IMR-90 (cell line): ENCODE measurements around the gene COX6A2. TPM values are rescaled to one million over a fixed set of nuclear protein-coding genes. Genes with fewer than 3 reads are reported as not detected.

Experiments used
- ATAC-seq: fragments of 200-7000 bp; cut with Tn5 transposase; 2 replicates; pipeline ENCODE4 v1.9.1; 2020; ENCODE audit warnings: low read depth, mild to moderate bottlenecking, moderate library complexity
- BruUV-seq: library from RNA; stranded (reverse); fragments of 400-500 nt; replicated peaks from 2 replicates; lab custom pipeline; 2021; lab: Mats Ljungman, UMichigan
- CTCF ChIA-PET: fragments of 300-600 bp; formaldehyde crosslinking; extraction: SDS; loops from one replicate; lab custom pipeline; 2021; ENCODE audit warnings: antibody characterized with exemption; lab: Yijun Ruan, JAX
- POLR2A ChIA-PET: fragments of 300-600 bp; sonication (Branson Sonifier 250); formaldehyde crosslinking; loops from one replicate; lab custom pipeline; 2022; ENCODE audit warnings: antibody characterized with exemption; ENCODE audit not compliant: unreplicated experiment; lab: Charles Lee
- DNase-seq: peaks from one replicate; pipeline ENCODE4 v3.0.0; 2013
- H2AFZ ChIP-seq: replicated peaks from 2 replicates; pipeline ENCODE3; 2013; ENCODE audit warnings: low read length, mild to moderate bottlenecking; ENCODE audit not compliant: poor library complexity
- H2AK5ac ChIP-seq: 2 replicates; pipeline ENCODE4 v1.6.1; 2013; ENCODE audit warnings: low read depth, low read length, inconsistent platforms
- H2AK9ac ChIP-seq: replicated peaks from 2 replicates; pipeline ENCODE3; 2013; ENCODE audit warnings: mild to moderate bottlenecking, low read depth, low read length, moderate library complexity; ENCODE audit not compliant: poor library complexity
- H2BK120ac ChIP-seq: 2 replicates; pipeline ENCODE4 v1.6.1; 2013; ENCODE audit warnings: low read depth, low read length, inconsistent platforms
- H2BK15ac ChIP-seq: 3 replicates; pipeline ENCODE4 v1.6.1; 2013; ENCODE audit warnings: low read depth, low read length, inconsistent platforms
- H2BK20ac ChIP-seq: 2 replicates; pipeline ENCODE4 v1.6.1; 2013; ENCODE audit warnings: low read depth, mild to moderate bottlenecking, inconsistent platforms, low read length, moderate library complexity
- H2BK5ac ChIP-seq: 2 replicates; pipeline ENCODE4 v1.6.1; 2013; ENCODE audit warnings: mild to moderate bottlenecking, low read depth, low read length, inconsistent platforms; ENCODE audit not compliant: poor library complexity, severe bottlenecking
- H3K14ac ChIP-seq: replicated peaks from 2 replicates; pipeline ENCODE4 v1.6.1; 2013; ENCODE audit warnings: low read depth, low read length, inconsistent platforms
- H3K18ac ChIP-seq: 2 replicates; pipeline ENCODE4 v1.6.1; 2013; ENCODE audit warnings: low read depth, low read length, control low read depth
- H3K23ac ChIP-seq: 2 replicates; pipeline ENCODE4 v1.6.1; 2013; ENCODE audit warnings: low read depth, low read length, inconsistent platforms
- H3K27ac ChIP-seq: 2 replicates; pipeline ENCODE4 v1.5.1; 2013; ENCODE audit warnings: mild to moderate bottlenecking, control low read depth, low read length; ENCODE audit not compliant: insufficient read depth
- H3K27me3 ChIP-seq: 2 replicates; pipeline ENCODE4 v1.6.1; 2013; ENCODE audit warnings: low read length; ENCODE audit not compliant: control insufficient read depth, insufficient read depth
- H3K36me3 ChIP-seq: 2 replicates; pipeline ENCODE4 v1.6.1; 2013; ENCODE audit warnings: low read length, mixed read lengths; ENCODE audit not compliant: control insufficient read depth, insufficient read depth
- H3K4ac ChIP-seq: 2 replicates; pipeline ENCODE4 v1.6.1; 2013; ENCODE audit warnings: low read depth, low read length, inconsistent platforms
- H3K4me1 ChIP-seq: 2 replicates; pipeline ENCODE4 v1.6.1; 2013; ENCODE audit warnings: low read length, mixed read lengths; ENCODE audit not compliant: control insufficient read depth, insufficient read depth
- H3K4me2 ChIP-seq: 2 replicates; pipeline ENCODE4 v1.6.1; 2013; ENCODE audit warnings: low read depth, mild to moderate bottlenecking, control low read depth, low read length, moderate library complexity
- H3K4me3 ChIP-seq: 2 replicates; pipeline ENCODE4 v1.5.1; 2013; ENCODE audit warnings: low read depth, mild to moderate bottlenecking, control low read depth, low read length, moderate library complexity; ENCODE audit not compliant: insufficient read depth
- H3K56ac ChIP-seq: 2 replicates; pipeline ENCODE4 v1.6.1; 2013; ENCODE audit warnings: low read length, inconsistent platforms; ENCODE audit not compliant: insufficient read depth; ENCODE audit errors: extremely low read depth
- H3K79me1 ChIP-seq, 2 experiments: 2 replicates each; pipeline ENCODE4 v1.6.1; 2013; ENCODE audit warnings: low read length in 2 of 2, inconsistent platforms in 1 of 2, low read depth in 1 of 2
- H3K9ac ChIP-seq: 2 replicates; pipeline ENCODE4 v1.6.1; 2013; ENCODE audit warnings: low read depth, low read length, control low read depth
- H3K9me1 ChIP-seq: 2 replicates; pipeline ENCODE4 v1.6.1; 2013; ENCODE audit warnings: low read length, inconsistent platforms; ENCODE audit not compliant: insufficient read depth
- H3K9me3 ChIP-seq: 2 replicates; pipeline ENCODE4 v1.6.1; 2013; ENCODE audit warnings: low read length; ENCODE audit not compliant: control insufficient read depth, insufficient read depth
- H4K20me1 ChIP-seq: 2 replicates; pipeline ENCODE4 v1.6.1; 2013; ENCODE audit warnings: low read length, inconsistent platforms; ENCODE audit not compliant: insufficient read depth
- H4K5ac ChIP-seq: 2 replicates; pipeline ENCODE4 v1.6.1; 2013; ENCODE audit warnings: mild to moderate bottlenecking, low read depth, low read length, control low read depth
- H4K8ac ChIP-seq, 2 experiments: 2 replicates each; pipeline ENCODE4 v1.6.1; 2013; ENCODE audit warnings: low read depth in 2 of 2, low read length in 2 of 2, control low read depth in 1 of 2, inconsistent platforms in 1 of 2
- H4K91ac ChIP-seq: 2 replicates; pipeline ENCODE4 v1.6.1; 2013; ENCODE audit warnings: low read depth, low read length, inconsistent platforms; ENCODE audit not compliant: insufficient read depth
- BHLHE40 ChIP-seq: fragments of 150-350 bp; IDR thresholded peaks from 2 replicates; pipeline ENCODE4 v1.6.1; 2016; ENCODE audit warnings: mild to moderate bottlenecking, low read depth, low read length
- CEBPB ChIP-seq: IDR thresholded peaks from 2 replicates; pipeline ENCODE4 v1.6.1; 2012; ENCODE audit warnings: low read depth, low read length, improper control_type of control experiment
- CHD1 ChIP-seq: IDR thresholded peaks from 2 replicates; pipeline ENCODE4 v1.6.1; 2012; ENCODE audit warnings: low read depth, low read length, improper control_type of control experiment
- CTCF ChIP-seq: conservative IDR thresholded peaks from 2 replicates; pipeline ENCODE4 v1.5.1; 2012; ENCODE audit warnings: mild to moderate bottlenecking, low read depth, low read length, improper control_type of control experiment
- FOS ChIP-seq: fragments of 150-350 bp; IDR thresholded peaks from 2 replicates; pipeline ENCODE4 v1.6.1; 2016; ENCODE audit warnings: low read depth, low read length
- MAFK ChIP-seq: IDR thresholded peaks from 2 replicates; pipeline ENCODE4 v1.6.1; 2012; ENCODE audit warnings: low read depth, low read length, improper control_type of control experiment
- MAZ ChIP-seq: IDR thresholded peaks from 2 replicates; pipeline ENCODE4 v1.6.1; 2012; ENCODE audit warnings: low read depth, mild to moderate bottlenecking, low read length, improper control_type of control experiment, moderate library complexity, borderline replicate concordance
- MXI1 ChIP-seq: IDR thresholded peaks from 2 replicates; pipeline ENCODE4 v1.6.1; 2012; ENCODE audit warnings: low read depth, mild to moderate bottlenecking, low read length, moderate library complexity, borderline replicate concordance
- NFE2L2 ChIP-seq: fragments of 150-350 bp; IDR thresholded peaks from 2 replicates; pipeline ENCODE4 v1.6.1; 2016; ENCODE audit warnings: low read depth, mild to moderate bottlenecking, low read length
- POLR2A ChIP-seq: IDR thresholded peaks from 2 replicates; pipeline ENCODE4 v1.6.1; 2012; ENCODE audit warnings: mild to moderate bottlenecking, low read depth, low read length
- RAD21 ChIP-seq: IDR thresholded peaks from 2 replicates; pipeline ENCODE4 v1.6.1; 2012; ENCODE audit warnings: low read length, improper control_type of control experiment
- RCOR1 ChIP-seq: IDR thresholded peaks from 2 replicates; pipeline ENCODE4 v1.6.1; 2012; ENCODE audit warnings: mild to moderate bottlenecking, low read length, improper control_type of control experiment; ENCODE audit not compliant: insufficient replicate concordance
- RFX5 ChIP-seq: IDR thresholded peaks from 2 replicates; pipeline ENCODE4 v1.8.0; 2012; ENCODE audit warnings: low read depth, mild to moderate bottlenecking, low read length, moderate library complexity
- SMC3 ChIP-seq: fragments of 150-350 bp; IDR thresholded peaks from 2 replicates; pipeline ENCODE4 v1.6.1; 2016; ENCODE audit warnings: low read depth, mild to moderate bottlenecking, antibody characterized with exemption, low read length, moderate library complexity
- USF2 ChIP-seq: fragments of 150-350 bp; IDR thresholded peaks from 2 replicates; pipeline ENCODE4 v1.6.1; 2017; ENCODE audit warnings: mild to moderate bottlenecking, antibody characterized with exemption, low read length, low read depth
- WGBS, 2 experiments: methylation state at CpG; one replicate each; pipeline versions ENCODE4 v1.1.5 to v1.1.7; 2013; ENCODE audit warnings: missing lambda C conversion rate in 2 of 2; ENCODE audit not compliant: insufficient read length in 1 of 2; ENCODE audit errors: extremely low coverage in 2 of 2; 5-methylcytosine and 5-hydroxymethylcytosine counted together
- dilution Hi-C: fragments of 300-500 bp; cut with HindIII; formaldehyde crosslinking; loops from one replicate; pipeline ENCODE4 v1.14.3; 2018; ENCODE audit warnings: low sequenced_read_pairs; ENCODE audit not compliant: unreplicated experiment
- in situ Hi-C: fragments of 300-500 bp; cut with MboI; formaldehyde crosslinking; loops from 3 replicates; pipeline ENCODE4 v1.14.3; 2019; ENCODE audit warnings: low sequenced_read_pairs, inconsistent platforms, mixed read lengths
- intact Hi-C: fragments of 100-400 bp; cut with micrococcal nuclease; formaldehyde crosslinking; loops from 2 replicates; pipeline ENCODE4 v1.10.0; 2022
- polyA plus RNA-seq, 3 experiments: library from polyadenylated mRNA; depleted of rRNA; stranded (reverse); fragments of >200 nt; gene quantifications; 2 replicates each; pipeline ENCODE4 v1.2.3, GENCODE V29; 2012; ENCODE audit warnings: low replicate concordance in 1 of 3
- total RNA-seq: library from RNA; depleted of rRNA; stranded (reverse); fragments of >200 nt; gene quantifications from 2 replicates; pipeline ENCODE4 v1.2.3, GENCODE V29; 2012
- TF ChIP-seq, protein P1 (sequence below): fragments of 150-350 bp; IDR thresholded peaks from 2 replicates; pipeline ENCODE4 v1.6.1; 2016; ENCODE audit warnings: low read depth, mild to moderate bottlenecking, low read length, moderate library complexity, borderline replicate concordance

COX6A2 gene
- total and polyA plus RNA-seq, 2 of the 4 experiments (the other 2 are of a cell fraction): not detected

GRCh38 chr16:31409433-31409832, 18.7 kb downstream of the COX6A2 start:
- no peaks in the 10 kb centered on the region for H3K9me1 ChIP-seq
- H3K56ac ChIP-seq: no peak overlapping the region
- CTCF ChIA-PET: no interaction called here
- no peak for TF ChIP-seq CHD1
- TF ChIP-seq USF2: no peak
- no peak for TF ChIP-seq SMC3
- TF ChIP-seq POLR2A: no peak
- no peak for TF ChIP-seq FOS
- no peak for TF ChIP-seq MXI1
- TF ChIP-seq MAFK: no peak
- no peak for TF ChIP-seq NFE2L2
- TF ChIP-seq RCOR1: no peak
- no peak for TF ChIP-seq MAZ
- no peak for TF ChIP-seq CTCF
- TF ChIP-seq BHLHE40: no peak
- no peak for TF ChIP-seq RAD21
- no peak for TF ChIP-seq RFX5
- TF ChIP-seq, protein P1, sequence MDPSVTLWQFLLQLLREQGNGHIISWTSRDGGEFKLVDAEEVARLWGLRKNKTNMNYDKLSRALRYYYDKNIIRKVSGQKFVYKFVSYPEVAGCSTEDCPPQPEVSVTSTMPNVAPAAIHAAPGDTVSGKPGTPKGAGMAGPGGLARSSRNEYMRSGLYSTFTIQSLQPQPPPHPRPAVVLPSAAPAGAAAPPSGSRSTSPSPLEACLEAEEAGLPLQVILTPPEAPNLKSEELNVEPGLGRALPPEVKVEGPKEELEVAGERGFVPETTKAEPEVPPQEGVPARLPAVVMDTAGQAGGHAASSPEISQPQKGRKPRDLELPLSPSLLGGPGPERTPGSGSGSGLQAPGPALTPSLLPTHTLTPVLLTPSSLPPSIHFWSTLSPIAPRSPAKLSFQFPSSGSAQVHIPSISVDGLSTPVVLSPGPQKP: no peak
- no peak for TF ChIP-seq CEBPB
- WGBS, 2 experiments: no CpG with 5 or more reads among the region's 3 CpGs
- H2BK15ac ChIP-seq: no peak overlapping the region
- no peak overlapping the region for H2AK9ac ChIP-seq
- H3K4me2 ChIP-seq: no peak overlapping the region
- H2BK120ac ChIP-seq: no peak overlapping the region
- no peak overlapping the region for H2AK5ac ChIP-seq
- no peaks in the 10 kb centered on the region for H3K9me3 ChIP-seq
- in situ Hi-C loops: no loop called here
- no peak overlapping the region for H3K9ac ChIP-seq
- no peak overlapping the region for H4K91ac ChIP-seq
- no peaks in the 10 kb centered on the region for H3K79me1 ChIP-seq
- POLR2A ChIA-PET: no interaction called here
- H2BK20ac ChIP-seq: no peak overlapping the region
- no TSS peak for BruUV-seq
- no peak overlapping the region for H3K4ac ChIP-seq
- no peaks in the 10 kb centered on the region for H3K36me3 ChIP-seq
- no peaks in the 10 kb centered on the region for H3K4me1 ChIP-seq
- H3K27ac ChIP-seq: no peak overlapping the region
- intact Hi-C loops: no loop called here
- H4K8ac ChIP-seq: no peak overlapping the region
- ATAC-seq: no peak
- H2BK5ac ChIP-seq: no peak overlapping the region
- H3K23ac ChIP-seq: no peak overlapping the region
- H4K20me1 ChIP-seq: no peaks in the 10 kb centered on the region
- no peak overlapping the region for H3K14ac ChIP-seq
- no peak overlapping the region for H3K4me3 ChIP-seq
- H3K18ac ChIP-seq: no peak overlapping the region; the same call in 1 of the 2 replicates
- DNase-seq: peak; percentile 66
- dilution Hi-C loops: no loop called here
- H3K27me3 ChIP-seq: peaks cover 13% of the 10 kb centered on the region
- no peak overlapping the region for H4K5ac ChIP-seq
- no peak overlapping the region for H2AFZ ChIP-seq
